SHP77 (cell line): ENCODE data around the gene L3MBTL4.

Source experiments
- DNase-seq, 2 experiments: peaks; one replicate each; lab custom pipeline; 2025; lab: John Stamatoyannopoulos, UW

Gene L3MBTL4

DNA sequence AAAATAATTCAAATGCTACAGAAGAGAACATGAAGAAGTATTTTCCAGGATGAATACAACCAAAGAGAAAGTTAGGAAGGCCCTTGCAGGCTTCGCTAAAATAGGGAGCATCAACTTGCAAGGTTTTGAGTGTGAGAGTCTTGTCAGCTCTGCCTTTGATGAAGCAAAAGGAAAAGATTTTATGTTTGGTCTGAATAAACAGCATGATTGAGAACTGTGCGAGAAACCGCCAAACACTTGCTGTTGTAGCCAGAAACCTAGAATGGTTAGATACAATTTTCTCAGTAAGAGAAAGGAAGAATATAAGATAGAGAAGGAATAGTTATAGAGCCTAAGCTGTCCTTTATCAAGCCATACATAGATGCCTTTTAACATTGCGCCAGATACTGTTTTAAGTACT is 163.6 kb downstream of the L3MBTL4 start:
- no peak for DNase-seq

DNA sequence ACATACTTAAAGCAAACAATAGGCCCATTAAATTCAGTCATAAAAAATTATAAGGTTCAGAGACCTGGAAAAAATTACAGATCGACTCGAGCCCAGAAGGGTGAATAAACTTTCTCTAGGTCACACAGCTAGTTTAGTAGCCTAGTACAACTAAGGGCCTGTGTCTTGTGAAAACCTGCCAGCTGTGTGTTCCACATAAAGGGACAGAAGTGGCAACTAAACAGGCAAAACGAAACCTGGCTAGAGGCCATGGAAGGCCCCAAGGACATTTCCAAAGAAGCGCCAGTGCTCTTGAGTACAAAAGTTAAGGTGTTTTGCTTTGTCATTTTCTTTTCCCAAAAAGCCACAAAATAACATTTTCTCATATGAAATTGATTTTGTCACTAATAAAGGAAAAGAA is 164.9 kb downstream of the L3MBTL4 start:
- no peak for DNase-seq

DNA sequence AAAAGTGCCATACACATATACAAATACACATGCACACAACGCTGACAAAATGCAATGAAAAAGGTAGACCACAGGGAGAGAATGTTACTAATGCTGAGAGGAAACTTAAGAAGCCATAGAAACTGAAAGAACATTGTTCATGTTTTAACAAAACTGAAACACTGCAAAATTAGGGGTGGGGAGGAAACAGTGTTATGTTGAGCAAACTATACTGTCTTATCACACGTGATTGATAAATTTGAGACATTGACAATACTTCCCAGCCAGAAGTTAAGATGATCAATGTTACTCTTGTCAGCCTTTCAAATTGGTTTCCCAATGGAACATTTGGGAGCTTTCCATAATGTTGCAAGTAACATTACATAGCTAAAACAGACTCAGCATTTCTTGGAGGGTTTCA is 165.5 kb downstream of the L3MBTL4 start:
- no peak for DNase-seq

DNA sequence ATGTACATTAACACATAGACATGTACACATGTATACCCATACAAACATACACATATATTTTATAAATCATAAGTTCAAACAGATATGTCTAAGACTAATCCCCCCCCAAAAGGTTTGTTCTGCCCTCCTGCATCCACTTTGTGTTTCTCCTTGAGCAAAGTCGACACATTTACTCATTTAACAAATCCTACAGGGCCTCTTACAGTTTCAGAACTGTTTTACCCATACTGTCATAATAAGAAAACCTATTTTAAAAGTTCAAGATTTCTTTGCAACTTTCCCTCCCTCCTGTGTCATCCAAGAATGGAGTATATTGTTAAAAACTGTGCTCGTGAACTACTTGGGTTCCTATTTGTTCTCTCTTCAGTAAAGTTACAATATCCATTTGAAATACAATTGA is 166.7 kb downstream of the L3MBTL4 start:
- no peak for DNase-seq

DNA sequence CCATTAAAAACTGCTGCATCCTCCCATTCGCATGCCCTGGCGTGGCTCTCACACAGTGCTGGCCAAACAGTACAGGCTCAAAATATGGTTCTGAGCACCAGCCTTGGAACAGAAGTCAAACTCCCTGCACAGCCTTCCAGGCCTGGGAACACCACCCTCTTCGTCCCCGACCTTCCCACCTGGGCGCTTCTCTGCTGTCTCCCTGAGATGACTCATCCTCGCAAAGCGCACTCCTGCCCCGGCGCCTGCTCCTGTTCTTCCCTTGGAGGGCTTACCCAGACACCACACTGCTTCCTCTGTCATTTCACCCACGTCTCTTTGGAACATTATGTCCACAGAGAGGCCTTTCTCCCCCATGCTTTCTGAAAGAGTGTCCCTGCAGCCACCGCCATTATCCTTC is 172.7 kb downstream of the L3MBTL4 start:
- no peak for DNase-seq

DNA sequence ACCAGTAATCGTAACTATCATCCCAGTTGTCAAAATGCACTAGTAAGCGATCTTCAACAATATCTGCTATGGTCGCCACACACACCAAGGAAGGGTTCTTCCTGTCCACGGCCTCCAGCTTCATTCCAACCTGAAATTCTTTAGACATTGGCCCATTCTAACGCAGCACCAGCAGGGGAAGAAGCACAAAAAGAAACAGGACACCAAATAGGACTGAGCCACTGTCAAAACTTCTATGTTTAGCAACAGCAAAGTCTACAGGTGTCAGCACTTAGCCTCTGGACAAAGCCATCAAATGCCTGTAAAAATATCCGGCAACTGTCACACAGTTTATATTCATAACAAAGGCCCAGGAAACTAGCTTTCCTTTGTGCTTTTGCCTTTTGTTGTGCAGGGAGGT is 175.0 kb downstream of the L3MBTL4 start:
- DNase-seq, result no peak

DNA sequence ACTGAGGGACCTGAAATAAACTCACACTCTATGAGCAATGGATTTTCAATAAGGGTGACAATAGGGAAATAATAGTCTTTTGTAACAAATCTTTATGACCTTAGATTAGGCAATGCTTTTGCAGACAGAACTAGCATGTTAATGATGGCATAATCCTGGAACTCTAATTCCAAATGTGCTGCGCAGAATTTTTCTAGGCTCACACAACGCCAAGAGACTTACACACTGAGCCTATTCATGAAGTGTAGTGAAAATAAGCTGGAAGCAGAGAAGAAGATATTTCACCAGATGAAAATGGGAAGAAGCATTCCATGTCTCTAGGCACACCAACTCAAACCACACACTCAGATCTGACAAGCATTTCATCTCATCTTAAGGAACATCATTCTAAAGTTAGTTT is 178.5 kb downstream of the L3MBTL4 start:
- DNase-seq, result no peak

DNA sequence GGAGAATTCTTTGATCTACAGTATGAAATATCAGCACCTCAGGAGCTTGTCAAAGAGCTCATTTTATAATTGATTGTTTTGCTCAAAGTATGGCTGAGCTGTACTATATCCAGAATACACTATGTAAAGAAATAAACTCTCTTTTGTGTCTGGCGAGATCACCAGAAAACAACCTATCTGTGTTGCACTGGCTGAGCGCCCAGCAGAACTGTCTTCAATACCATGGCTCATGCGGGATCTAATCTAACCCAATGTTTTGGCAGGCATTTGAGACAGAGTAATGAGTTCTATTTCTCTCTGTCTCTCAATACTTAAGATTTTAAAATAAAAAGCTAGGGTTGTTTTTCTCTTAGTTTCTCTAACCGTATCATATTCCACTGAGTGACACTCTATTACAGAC is 192.4 kb downstream of the L3MBTL4 start:
- DNase-seq, result no peak

DNA sequence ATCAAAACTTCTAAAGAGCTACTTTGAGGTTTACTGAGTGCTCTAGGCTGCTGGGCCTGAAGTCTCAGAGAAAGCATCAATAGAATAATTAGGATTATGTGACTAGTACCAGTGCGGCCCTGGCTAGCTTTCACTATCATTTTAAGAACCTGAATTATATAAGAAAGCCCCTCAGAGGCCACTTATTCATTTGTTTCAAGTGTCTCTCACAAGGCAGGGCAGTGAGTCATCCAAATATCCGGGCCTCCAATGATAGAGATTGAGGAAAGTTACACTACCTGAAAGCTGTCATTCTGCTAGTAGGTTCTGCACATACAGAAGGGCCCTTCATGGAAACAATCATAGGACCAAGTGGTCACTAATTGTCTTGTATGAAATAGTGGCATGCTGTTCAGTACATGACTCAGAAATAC is 193.1 kb downstream of the L3MBTL4 start:
- DNase-seq, result no peak

DNA sequence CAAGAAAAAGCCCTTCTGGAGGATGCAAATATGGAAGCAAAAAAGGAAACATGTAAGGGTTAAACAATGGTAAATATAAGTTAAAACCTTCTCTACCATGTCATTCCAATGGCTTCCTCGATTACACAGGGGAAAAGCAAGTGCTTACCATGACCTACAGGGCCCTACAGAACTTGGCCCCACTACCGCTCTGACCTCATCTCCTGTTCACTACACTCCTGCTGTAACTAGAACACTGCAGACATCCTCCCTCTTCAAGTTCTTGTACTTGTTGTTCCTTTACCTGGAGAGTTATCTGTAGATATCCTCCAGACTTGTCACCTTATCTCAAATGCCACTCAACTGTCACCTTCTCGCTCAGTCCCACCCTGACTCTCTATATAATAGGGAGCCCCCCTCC is 194.6 kb downstream of the L3MBTL4 start:
- no peak for DNase-seq

DNA sequence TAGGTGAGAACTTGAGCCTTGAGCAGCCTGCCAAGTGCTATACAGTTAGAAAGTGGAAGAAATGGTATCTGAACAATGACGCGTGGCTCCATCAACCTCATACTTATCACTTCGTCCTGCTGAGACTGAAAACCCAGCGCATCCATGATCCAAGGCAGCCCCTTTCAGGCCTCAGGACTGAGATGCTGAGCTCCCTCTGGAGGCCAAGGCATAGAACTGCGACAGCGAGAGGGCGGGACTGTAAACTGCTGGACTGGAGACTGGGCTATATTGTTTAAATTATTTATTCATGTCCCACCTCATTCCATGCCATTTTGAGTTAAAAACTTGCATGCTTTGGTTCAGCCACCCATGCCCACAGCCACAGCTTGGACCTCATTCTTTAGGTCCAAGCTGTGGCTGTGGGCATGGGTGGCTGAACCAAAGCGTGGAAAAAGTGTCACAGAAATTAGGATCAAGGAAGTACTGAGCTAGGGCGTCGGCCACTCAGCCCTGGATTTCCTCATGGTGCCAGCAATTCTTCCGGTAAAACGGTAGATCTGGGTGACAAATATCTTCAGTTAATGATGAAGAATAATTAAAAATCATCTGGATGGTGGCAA is 195.5 kb downstream of the L3MBTL4 start:
- DNase-seq, result peak; percentile 9 to 26

DNA sequence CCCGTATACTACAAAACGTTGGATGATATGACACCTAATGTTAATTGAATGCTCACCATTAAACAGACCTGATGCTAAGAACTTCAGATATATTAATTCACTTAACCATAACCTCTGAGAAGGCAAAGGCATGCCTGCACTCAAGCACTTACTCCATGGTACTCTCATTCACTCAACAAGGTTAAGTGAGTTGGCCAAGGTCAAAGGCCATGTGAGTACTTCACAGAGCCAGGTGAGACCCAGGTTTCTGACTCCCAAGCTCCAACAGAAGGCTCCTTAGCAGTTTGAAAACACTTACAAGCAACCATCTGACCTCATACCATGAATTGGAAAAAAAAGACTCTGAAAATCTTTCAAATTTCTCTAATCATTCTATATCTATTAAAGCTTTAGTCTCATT is 198.8 kb downstream of the L3MBTL4 start:
- DNase-seq, result no peak

DNA sequence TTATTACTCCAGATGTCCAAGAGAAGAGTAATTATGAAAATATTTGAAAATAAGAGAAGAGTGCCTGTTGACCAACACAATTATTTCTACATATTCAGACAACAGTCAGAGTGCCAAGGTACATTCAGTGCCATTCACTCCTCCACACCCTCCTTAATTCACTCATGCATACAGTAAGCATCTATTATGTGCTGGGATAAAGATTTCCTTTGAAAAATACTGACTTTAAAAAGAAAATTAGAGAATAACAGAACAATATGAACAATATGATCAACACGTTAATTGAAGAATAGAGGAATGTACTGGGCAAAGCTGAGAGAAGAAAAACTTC is 203.6 kb downstream of the L3MBTL4 start:
- DNase-seq, result no peak

DNA sequence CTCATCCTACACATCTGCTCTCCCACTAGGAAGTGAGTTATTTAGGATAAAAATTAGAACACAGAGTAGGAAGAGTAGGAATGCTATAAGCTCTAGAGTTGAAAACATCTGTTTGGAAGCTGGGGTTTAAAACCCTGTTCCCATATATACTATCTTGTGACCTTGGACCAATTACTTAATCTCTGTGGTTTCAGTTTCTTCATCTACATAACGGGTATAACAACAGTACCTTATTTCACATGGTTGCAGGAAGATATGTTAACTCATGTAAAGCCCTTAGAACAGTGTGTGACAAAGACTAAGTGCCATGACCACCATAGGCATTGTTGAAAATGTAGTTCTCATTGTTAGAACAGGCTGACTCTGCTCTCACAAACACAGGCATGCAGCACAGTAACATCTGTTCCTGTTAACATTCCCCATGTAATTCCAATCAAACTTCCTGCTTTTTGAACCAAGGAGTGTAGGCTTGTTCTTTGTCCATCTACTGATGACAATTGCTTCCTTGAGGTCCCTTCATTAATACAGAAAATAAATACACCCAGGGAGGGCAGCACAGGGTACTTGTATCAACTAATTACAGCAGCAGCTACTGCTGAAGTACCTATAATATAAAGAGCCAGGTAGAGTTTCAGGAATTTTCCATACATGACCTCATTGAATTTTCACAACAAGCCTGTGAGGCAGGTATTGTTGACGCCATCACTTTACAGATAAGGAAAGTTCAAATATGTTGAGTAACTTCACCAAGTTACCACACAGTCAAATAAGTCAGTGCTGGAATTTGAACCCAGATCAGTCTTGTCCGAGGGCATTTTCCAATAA is 204.2 kb downstream of the L3MBTL4 start:
- no peak for DNase-seq

DNA sequence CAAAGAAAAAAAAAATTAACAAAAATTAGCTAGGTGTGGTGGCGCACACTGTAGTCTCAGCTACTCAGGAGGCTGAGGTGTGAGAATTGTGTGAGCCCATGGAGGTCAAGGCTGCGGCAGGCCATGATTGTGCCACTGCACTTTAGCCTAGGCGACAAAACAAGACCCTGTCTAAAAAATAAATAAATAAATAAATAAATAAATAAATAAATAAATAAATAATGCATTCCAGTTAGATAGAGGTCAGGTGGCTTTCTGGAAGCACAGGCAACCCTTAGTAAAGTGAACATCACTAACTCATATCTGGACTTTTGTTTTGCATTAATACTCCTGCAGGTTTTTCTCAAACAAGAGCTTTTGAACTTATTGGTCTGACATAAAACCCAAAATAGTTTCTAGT is 206.8 kb downstream of the L3MBTL4 start:
- no peak for DNase-seq

DNA sequence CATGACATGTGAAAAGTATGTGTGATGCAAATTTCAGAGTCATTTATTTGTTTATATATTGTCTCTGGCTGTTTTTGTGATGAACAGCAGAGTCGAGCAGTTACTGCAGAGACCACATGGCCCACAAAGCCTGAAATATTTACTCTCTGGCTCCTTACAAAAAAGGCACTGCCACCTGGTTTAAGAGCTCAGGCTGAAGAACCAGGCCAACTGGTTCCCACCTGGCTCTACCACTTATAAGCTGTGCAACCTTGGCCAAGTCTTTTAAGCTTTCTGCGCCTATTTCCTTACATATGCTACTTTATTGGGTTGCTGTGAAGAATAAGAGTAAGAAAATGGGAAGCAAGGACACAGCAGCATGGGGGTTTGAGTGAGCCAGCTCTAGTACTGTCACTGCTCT is 207.6 kb downstream of the L3MBTL4 start:
- no peak for DNase-seq

DNA sequence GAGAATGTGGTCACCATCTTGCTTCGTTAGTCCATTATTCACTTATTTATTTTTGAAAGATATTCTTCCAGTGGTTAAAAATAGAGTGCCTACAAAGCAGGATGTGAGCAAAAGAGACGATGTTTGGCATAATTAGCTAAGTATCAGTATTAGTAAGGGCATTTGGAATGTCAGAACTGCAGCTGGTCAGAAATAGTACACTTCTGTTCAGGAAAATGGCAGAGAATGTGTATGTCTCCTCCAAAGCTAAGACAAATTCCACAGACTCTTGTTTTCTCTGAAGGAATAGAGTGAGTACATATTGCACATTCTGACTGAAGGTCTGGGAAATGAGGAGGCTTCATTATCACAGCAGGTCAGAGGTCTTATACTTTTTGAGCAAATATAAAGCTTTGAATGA is 209.0 kb downstream of the L3MBTL4 start:
- no peak for DNase-seq

DNA sequence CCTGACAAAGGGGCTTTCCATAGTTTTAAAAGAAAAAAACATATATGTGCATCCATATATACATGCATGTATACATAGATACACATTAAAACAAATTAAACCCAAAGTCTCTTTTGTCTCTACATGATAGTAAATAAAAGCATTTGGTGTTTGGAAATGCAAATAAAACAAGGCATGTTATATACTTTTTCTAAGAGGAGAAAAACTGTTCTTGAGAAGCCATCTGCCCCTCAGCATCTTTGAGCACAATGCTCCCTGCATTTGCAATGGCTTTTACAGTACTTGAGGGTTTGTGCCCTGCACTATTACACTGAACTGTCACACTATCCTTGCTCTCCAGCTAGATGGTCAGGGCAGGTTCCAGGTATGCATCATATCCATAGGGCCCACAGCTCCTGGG is 210.2 kb downstream of the L3MBTL4 start:
- DNase-seq, result no peak

DNA sequence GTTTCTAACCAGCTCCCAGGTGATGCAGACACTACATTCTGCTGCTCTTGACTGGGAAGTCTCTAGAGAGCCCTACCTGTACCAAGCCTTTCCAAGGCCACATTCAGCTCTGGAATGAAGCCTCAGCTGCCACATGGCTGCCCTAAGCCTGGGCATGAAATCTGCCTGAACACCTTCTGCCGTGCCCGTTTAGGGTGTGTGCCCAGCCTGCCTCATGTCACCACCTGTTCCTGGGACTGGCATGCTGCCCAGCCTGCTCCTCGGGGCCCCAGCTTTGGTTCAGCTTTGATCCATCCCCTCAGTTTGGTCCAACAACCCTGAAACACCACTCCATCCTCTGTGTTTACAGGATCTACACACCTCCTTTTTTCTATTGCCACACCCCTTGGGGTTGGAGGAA is 210.9 kb downstream of the L3MBTL4 start:
- peak; percentile 1 to 4 for DNase-seq

DNA sequence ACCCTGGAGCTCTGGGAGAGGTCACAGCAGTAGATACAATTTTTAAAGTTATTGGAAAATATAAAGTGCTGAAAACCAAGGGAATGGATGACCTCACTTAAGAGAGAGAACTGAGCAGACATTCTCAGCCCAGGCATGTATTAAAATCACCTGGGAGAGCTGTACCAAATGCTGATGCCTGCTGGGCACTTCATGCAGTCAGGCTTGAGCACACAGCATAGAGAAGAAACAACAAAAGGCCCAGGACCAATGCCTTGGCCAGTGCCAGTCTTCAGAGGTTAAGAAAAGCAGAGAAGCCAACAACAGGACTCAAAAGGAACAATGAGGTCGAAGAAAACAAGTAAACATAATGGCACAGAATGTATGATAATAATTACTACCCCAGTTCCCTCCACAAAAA is 211.8 kb downstream of the L3MBTL4 start:
- DNase-seq, result no peak

DNA sequence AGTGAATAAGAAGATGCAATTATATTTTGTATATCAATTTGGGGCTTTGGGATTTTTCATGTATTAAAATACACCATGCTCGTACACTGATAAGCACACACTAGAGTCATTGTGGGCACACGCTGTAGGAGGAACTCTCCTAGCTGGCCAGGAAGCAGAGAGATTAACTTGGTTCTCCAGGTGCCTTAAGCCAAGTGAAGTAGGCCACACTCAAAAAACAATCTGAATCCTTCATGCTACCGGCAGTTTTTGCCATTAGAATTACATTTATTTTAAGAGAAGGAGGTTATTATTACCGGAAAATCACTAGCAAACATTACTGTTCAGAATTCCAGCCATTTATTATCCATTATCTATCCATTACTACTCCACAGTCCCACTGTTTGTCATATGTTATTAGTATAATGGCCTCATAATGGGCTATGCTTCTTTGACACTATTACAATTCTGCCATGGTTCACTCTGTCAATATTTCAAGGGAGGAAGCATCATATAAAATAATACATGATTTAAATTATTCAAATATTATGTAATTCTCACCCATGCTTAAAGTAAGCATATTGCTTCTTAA is 214.4 kb downstream of the L3MBTL4 start:
- DNase-seq, result no peak

DNA sequence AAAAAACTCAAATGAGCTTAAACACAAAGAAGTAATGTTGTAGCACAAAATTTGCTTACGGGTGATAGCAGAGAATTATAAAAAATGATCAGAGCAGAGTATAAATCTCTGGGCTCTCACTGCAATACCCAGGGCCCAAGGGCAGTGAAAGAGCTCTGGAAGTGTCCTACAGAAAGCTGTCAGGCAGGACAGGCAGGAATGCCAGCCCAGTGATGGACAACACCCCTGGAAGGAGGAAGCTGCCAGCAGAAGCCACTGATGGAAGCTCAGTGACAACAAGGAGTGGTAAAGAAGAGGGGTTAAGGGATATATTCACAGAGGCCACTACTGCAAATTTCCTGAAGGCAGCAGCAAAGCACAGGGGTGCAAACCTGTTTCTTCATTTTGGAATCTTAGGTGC is 214.9 kb downstream of the L3MBTL4 start:
- DNase-seq, result no peak

DNA sequence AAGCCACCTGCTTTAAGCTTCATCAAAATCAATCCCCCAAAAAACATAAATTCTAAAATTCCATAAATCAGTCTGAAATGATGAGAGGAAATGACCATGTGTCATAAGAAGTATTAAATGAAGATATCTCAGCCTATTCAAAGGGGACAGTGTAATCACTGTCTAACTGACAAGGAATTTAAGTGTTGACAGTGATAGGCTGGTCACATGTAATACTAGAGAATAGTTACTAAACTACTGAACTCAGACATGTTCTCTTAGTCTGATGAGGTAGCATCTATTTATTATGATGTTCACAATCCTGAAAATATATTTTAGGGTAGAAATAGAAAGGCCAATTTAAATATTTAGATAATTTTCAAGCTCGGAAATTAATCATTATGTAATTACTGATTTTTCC is 216.1 kb downstream of the L3MBTL4 start:
- DNase-seq, result no peak

DNA sequence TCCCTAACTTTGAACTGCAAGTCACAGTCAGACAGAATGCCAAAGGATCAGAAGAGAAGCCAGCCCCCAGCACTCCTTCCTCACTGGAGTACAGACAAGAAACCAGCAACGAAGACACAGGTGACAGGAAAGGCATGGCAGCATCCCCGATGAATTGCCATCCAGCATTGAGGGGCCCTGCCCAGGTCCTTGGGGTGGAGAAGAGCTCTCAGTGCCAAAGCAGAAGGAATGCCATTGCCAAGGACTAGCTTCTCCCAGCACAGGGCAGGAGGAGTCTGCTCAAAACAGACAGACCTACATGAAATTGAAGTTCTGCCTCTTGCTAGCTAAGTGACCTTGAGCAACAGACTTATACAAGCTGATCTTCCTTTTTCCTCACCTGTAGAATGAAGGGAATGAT is 220.1 kb downstream of the L3MBTL4 start:
- DNase-seq, result no peak
